H4 (cell line): ENCODE measurements around the gene SEC61B. TPM values are rescaled to one million over a fixed set of nuclear protein-coding genes. Genes with fewer than 3 reads are reported as not detected.

Experiments used
- DNase-seq: peaks from one replicate; pipeline ENCODE4 v3.0.0-alpha.2; 2015; ENCODE audit warnings: low spot score
- total RNA-seq: library from RNA; depleted of rRNA; stranded (reverse); fragments of >200 nt; shearing (Covaris generic); gene quantifications from 2 replicates; pipeline ENCODE4 v1.2.3, GENCODE V29; 2014; rRNA removed

SEC61B gene
- 196 and 227 TPM in 2 replicates for total RNA-seq

GRCh38 chr9:99221621-99222415, at the start of gene SEC61B, which contains the start of gene ALG2:
TSS of gene SEC61B (plus strand) at chr9:99222282. CDS start at chr9:99222364, 82 bp downstream.
TSS of gene ALG2 (minus strand) at chr9:99221942. CDS start at chr9:99221894, 48 bp downstream.
- peak; percentile 91 for DNase-seq

DNA sequence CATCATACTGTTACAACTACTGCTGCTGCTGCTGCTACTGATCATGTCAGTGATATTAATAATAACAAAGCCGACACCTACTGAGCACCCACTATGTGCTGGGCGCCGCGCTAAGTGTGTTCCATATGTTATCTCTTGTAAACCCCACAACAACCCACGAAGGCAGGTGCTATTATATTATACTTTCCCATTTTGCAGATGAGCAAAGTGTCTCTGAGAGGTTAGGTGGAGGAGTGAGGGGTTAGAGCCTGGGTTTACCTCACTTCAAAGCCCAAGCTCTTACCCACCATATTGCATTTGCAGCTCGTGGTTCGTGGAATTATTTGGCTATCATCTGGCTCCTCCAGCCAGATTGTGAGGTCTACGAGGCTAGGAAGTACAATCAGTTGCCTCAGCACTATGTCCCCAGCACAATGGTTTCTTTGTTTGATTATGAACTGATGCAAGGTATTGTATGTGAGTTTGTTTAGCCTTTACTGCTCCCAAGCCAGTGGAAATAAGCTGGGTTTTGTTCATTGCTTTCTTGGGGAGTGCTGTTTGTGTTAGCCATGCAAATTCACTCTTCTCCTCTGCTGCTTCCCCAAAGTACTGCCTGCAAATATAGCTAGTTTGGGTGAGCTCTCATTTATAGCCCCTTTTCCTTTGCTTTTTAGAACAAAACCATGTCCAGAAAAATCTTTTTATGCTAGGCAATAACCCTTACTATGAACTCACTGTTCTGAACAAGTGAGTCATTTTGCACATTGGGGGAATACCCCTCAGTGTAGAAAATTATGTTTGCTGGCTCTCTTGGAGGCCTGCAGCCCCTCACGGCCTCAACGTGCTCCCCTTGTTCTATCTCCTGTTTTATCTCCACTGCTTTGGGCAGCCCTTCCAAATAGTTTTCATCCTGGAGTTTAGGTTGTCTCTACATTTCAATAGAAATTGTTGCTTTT, 48.2 kb upstream of the SEC61B start:
- DNase-seq = no peak

GRCh38 chr9:99176527-99177013, 45.5 kb upstream of the SEC61B start:
- no peak for DNase-seq

- DNase-seq = no peak
Measured at GRCh38 chr9:99177576-99178366, 44.3 kb upstream of the SEC61B start.

GRCh38 chr9:99178912-99179872, 42.9 kb upstream of the SEC61B start:
- no peak for DNase-seq

DNA sequence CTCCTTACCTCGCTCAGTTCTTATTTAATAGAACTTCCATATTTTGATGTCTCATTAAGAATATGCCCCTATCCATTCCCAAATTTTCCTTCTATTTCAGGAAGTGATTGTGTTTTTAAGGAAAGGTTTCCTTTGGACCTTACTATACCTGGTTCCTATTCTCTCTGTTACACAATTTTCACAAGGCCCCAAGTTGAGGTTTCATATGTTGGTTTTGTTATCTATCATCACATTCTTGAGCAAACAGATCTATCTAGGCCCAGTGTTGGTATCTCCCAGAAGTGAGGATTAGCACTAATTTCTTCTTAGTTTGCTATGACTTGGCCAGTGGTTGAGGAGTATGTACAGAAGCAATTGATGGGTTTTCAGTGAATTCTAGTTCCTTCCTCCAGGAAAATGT, 41.9 kb upstream of the SEC61B start:
- no peak for DNase-seq

DNA sequence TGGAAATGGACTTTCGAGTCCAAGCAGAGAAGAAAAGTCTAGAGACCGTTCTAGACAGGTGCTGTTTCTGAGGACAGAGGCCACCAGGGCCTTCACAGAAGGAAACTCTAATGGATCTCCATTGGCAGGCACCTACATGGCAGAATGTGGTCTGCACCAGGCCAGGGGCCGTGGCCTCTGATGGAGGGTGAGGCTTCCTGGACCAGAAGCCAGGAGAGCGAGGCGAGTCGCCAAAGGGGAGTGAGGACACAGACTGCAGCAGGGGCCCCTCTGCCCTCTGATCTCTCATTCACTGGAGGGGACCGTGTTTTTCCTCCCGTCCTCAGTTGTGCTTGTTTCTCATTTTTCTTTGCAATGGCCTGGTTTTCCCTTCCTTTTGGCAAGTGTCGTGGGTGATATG, 41.4 kb upstream of the SEC61B start:
- DNase-seq = no peak

DNA sequence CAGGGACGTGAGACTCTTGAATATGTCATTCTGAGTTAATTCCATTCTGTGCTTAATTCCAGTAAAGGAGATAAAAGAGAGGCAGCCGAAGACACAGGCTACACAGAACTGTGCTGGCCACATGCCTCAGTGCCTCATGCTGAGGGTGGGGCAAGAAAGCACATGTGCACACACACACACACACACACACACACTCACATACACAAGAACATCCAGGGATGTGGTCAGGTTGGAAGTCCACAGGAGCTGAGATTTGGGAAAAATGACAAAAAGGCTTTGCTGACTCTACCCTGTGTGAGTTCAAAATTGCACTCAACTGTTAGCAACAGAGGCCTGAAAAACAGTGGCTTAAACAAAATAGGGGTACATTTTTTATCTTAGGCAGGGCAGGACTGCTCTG, 40.9 kb upstream of the SEC61B start:
- no peak for DNase-seq

GRCh38 chr9:99181621-99182020, 40.5 kb upstream of the SEC61B start:
- DNase-seq = no peak

GRCh38 chr9:99182356-99182755, 39.7 kb upstream of the SEC61B start:
- no peak for DNase-seq

DNA sequence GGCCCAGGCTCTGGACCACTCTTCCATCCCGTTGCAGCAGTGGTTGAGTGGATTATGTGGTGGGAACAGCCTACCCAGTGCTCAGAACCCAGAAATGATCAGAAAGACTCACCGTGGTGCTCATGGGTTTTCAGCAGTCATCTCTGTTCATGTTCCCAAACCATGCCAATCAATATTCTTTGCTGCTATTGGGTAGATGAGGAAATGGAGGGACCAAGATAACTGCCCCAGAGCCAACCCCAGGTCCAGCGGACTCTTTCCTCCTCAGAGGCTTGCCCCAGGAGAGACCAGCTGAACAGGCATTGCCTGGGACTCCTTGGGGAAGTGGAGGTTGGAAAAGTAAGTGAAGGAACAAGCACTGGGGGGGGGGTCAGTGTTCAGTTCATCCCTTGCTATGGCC, 38.5 kb upstream of the SEC61B start:
- no peak for DNase-seq

- no peak for DNase-seq
Measured at GRCh38 chr9:99184110-99184474, 38.0 kb upstream of the SEC61B start.

DNA sequence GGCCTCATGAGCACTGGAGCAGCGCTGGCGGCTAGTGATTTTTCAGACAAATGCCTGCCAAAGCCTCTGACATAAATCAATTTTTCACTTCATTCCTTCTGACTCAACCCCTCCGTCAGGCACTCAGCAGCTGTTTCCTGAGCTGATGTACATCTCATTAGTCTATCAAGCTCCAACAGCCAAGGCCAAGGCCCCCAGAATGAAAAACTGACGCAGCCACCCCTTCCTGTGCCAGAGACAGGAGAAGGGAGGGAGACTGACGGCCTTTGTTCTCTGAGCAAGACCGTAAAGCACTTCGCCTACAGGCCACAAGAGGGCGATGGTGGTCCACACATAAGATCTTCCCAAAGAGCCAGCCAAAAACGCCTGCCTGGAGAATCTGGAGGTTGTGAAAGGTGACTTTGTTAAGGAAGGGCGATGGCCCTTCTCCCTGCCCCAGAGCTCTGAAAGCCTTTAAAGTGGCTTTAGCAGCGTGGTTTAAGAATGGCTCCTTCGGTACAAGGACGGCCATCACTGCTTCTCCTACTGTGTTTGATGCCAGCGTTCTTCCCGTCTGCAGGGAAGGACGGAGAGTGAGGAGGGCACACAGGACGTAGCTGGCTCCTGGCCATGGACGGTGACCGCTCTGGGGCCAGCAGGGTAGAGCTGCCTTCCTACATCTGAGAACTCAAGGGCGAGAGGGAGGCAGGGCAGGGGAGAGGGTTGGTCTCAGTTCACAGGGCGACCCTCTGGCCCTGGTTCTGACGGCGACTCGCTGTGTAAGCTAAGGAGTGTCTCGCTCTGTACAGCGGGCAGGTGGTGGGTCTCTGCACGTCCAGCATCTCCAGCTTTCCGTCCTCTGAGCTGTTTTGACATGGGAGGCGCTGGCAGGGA, 37.4 kb upstream of the SEC61B start:
- peak; percentile 83 for DNase-seq

GRCh38 chr9:99185348-99185632, 36.8 kb upstream of the SEC61B start:
- DNase-seq = no peak

DNA sequence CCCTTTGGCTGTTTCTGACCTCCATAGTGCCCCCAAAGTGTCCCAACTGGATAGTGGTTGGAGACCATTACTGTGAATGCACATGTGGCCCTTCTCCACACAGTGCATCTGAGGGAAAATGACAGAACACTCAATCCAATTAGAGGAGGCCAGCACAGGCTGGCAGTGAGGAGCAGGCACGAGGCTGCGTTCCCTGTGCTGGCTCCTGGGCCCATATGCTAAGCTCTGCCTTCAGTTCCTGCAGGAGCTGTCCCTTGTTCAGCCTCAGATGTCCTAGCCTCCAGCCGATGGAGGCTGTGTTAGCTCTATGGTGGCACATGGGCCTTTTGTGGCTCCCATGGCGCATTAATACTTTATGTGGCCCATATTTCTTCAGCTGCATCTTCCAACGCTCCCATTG, 36.1 kb upstream of the SEC61B start:
- no peak for DNase-seq

GRCh38 chr9:99187311-99187710, 34.8 kb upstream of the SEC61B start:
- no peak for DNase-seq

DNA sequence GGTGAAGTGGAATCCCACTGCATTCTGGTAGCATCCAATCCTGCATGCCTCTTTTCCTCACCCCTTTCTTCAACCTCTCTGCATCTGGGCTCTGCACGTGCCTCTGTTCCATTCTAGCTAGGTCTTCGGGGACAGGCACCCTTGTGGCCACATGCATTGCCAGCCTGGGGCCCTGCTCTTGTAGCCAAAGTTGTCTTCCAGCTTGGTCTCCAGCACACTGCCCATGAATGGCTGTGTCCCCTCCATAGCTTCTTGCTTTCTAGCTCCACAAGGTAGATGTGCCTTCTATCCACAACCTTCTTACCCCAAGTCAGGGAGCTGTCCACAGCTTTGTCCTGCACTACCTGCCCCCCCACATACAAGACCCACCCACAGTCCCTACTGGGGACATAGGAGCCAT, 32.9 kb upstream of the SEC61B start:
- no peak for DNase-seq

DNA sequence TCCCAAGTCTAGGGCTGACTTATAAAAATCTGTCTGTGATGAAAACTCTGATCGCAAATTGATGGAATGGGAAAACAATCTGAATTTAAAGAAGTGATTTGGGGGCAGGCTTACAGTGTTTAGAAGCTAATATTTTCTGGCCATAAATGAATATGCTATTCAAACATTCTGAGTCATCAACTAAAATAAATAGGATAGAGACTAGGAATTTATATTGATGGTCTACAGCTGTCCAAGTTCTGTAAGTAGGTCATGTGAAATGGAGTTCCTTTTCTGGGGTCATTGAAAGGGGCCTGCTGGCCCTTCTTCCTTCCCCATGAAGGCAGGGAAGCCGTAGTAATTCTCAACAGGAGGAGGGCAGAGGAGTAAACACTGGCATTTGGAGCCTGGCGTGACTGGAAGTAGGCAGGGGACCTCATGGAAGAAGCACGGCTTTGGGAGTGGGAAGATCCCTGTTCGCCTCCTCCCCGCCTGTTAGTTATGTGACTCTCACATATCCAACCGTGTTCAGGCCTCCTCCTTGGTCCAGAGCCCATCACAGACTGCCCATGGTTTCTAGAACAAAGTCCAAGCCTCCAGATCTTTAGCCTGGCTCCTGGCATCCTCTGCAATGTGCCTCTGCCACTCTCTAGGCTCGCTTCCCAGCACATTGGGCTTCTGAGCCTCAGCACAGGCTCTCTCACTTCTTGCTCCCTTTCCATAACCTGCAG, 32.0 kb upstream of the SEC61B start:
- no peak for DNase-seq
